SH-SY5Y (cell line): Measurements from ENCODE around the gene USP22.

Source experiments
- GATA2 ChIP-seq: IDR thresholded peaks from 2 replicates; pipeline ENCODE4 v1.6.1; 2011; ENCODE audit warnings: mild to moderate bottlenecking, low read depth, low read length
- GATA3 ChIP-seq: IDR thresholded peaks from 2 replicates; pipeline ENCODE4 v1.6.1; 2011; ENCODE audit warnings: low read depth, mild to moderate bottlenecking, low read length, moderate library complexity

The USP22 gene

GRCh38 chr17:21034340-21035235, 8.2 kb downstream of the USP22 start:
- TF ChIP-seq GATA2 = no peak
- no peak for TF ChIP-seq GATA3

- TF ChIP-seq GATA2 (no peak), GATA3 (no peak)
Measured at GRCh38 chr17:21033350-21033749, 9.5 kb downstream of the USP22 start.

GRCh38 chr17:21031756-21032396, 10.9 kb downstream of the USP22 start:
- TF ChIP-seq GATA3 = no peak
- TF ChIP-seq GATA2 = no peak

- no peak for TF ChIP-seq GATA3
- no peak for TF ChIP-seq GATA2
Measured at GRCh38 chr17:21030375-21030774, 12.4 kb downstream of the USP22 start.

GRCh38 chr17:21029515-21029914, 13.3 kb downstream of the USP22 start:
- no peak for TF ChIP-seq GATA2
- TF ChIP-seq GATA3 = no peak

DNA sequence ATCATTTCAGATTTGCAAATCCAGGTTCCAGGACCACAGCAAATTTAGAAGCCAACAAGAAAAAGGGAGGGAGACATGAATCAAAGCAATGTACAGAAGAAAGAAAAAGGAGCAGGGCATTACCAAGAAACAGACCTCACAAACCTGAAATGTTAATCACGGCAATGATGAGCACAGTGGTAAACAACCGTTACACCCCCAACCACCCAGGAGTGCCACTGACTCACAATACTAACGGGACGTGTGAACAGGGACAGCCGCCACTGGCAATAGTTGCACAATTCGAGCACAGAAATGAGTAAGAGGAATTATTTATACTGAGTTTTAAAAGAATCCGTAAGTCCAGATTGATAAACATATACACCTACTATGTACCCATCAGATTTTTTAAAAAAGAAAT, 13.8 kb downstream of the USP22 start:
- TF ChIP-seq GATA3 = no peak
- no peak for TF ChIP-seq GATA2

GRCh38 chr17:21028192-21028591, 14.6 kb downstream of the USP22 start:
- TF ChIP-seq GATA2 (no peak), GATA3 (no peak)

DNA sequence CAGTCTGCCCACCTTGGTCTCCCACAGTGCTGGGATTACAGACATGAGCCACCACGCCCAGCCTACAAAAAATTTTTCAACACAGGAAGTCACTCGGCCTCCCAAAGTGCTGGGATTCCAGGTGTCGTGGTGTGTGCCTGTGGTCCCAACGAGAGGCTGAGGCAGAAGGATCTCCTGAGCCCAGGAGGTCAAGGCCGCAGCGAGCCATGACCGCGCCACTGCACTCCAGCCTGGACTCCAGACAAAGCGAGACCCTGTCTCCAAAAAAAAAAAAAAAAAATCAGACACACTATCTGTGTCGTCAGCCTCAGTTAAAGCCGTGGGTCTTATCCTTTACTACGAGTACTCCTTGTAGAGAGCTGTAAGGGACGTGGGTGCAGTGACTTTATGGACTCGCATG, 15.8 kb downstream of the USP22 start:
- TF ChIP-seq GATA2 (no peak), GATA3 (no peak)

DNA sequence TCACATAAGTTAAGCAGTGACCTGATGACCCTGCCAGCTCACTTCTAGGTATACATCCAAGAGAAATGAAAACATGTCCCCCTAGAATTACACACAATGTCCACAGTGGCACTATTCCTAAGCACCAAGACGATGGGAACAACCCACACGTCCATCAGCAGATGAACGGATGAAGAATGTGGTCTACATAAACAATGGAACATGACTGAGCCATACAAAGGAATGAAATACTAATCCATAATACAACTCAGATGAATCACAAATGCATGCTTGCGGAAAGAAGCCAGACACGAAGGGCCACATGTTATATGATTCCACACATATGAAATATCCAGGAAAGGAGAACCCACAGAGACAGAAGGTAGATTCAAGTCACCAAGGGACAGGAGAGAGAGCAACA, 17.4 kb downstream of the USP22 start:
- TF ChIP-seq GATA3 (no peak), GATA2 (no peak)

- TF ChIP-seq GATA2 (no peak), GATA3 (no peak)
Measured at GRCh38 chr17:21024024-21024423, 18.8 kb downstream of the USP22 start.

DNA sequence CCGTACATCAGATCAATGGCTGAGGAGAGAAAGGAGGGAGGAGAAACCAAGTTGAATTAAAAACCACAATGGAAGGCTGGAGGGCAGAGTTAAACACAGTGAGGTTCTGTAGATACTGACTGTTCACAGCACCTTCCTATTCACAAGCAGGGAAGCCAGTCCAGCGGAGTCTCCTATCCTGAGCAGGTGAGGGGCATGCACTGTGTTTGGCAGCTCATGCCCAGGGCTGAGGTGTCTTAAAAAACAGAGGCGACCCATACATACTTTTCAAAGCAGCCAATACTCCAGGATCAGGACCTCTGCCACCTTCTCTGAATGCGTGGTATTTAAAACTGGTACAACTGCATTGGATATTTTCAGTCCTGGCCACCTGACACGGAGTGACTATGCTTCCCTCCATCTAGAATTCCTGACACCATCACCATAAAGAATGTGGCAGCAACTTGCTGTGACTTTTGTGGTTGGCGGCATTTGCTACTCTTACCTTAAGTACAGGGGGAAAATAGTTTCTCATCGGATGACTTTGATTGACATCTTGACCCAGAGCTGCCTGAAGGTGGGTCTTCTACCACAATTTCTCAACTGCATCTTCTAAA, 21.5 kb downstream of the USP22 start:
- TF ChIP-seq GATA3 = no peak
- TF ChIP-seq GATA2 = no peak

DNA sequence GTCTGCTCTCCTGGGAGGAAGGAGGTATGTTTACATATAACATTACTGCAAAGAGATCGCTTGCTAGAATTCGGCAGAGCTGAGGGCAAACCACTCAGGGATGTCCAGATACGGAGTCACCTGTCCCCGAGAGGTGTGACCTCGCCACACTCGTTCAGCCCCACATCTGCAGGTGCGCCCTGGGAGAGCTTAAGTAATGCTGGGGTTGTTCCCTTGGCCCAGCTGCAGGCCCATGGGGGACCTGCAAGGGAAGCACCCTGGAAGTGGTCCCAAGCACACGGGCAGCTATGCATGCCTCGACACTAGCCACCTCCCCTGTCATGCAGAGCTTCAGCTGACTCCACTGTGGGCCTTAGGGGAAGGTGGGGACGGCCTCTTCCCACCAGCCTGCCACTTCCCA, 22.2 kb downstream of the USP22 start:
- TF ChIP-seq GATA2 = no peak
- no peak for TF ChIP-seq GATA3

DNA sequence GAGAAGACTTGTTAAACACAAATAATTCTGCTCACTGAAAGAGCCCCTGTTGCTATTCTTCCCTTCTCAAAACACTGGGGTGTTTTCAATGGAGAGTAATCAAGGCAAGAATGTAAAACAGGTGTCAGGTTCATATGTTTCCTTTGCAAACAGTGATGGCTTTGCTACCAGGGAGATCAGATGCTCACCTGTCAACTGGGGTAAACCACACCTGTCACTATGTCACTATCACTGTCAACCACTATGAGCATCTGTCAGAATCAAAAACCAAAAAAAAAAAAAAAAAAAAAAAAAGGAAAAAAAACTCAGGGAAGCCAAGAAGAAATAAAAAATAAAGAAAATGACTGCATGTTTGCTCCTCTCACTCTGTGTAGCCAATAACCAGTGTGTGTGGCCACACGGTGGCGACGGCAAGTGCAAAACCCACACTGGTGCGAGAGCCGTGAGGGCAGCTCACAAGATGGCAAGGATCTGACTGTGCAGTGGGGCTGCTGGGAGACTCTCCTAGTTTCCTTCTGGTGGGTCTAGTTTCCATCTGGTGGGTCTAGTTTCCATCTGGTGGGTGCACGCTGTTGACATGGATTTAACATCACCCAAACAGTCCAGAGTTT, 22.7 kb downstream of the USP22 start:
- TF ChIP-seq GATA2 = no peak
- no peak for TF ChIP-seq GATA3

- TF ChIP-seq GATA3 = no peak
- TF ChIP-seq GATA2 = no peak
Measured at GRCh38 chr17:21018894-21019293, 23.9 kb downstream of the USP22 start.

- no peak for TF ChIP-seq GATA2
- TF ChIP-seq GATA3 = no peak
Measured at GRCh38 chr17:21017861-21018260, 24.9 kb downstream of the USP22 start.
